Ureter (tissue), 1 donor: ENCODE measurements around the gene DDX49. TPM values are rescaled to one million over a fixed set of nuclear protein-coding genes. Genes with fewer than 3 reads are reported as not detected.
A peak's percentile ranks its signal among the peaks of the same experiment; 100 is the strongest.
"Not testable (repeated sequence)": the region's sequence is repeated elsewhere in the genome, so short reads cannot be mapped to it uniquely, and the experiment has no call there.

Experiments
- DNase-seq: peaks from one replicate; pipeline ENCODE4 v3.0.0-alpha.2; 2020; ENCODE audit warnings: low spot score
- total RNA-seq: library from RNA; stranded (reverse); gene quantifications from one replicate; pipeline ENCODE4 v1.2.4, GENCODE V29; 2023
- donor health status: DM: yes; HTN: yes; CAD: no.

The DDX49 gene
- total RNA-seq, 1 donor from 2014 or later, result 34.4 TPM

DNA sequence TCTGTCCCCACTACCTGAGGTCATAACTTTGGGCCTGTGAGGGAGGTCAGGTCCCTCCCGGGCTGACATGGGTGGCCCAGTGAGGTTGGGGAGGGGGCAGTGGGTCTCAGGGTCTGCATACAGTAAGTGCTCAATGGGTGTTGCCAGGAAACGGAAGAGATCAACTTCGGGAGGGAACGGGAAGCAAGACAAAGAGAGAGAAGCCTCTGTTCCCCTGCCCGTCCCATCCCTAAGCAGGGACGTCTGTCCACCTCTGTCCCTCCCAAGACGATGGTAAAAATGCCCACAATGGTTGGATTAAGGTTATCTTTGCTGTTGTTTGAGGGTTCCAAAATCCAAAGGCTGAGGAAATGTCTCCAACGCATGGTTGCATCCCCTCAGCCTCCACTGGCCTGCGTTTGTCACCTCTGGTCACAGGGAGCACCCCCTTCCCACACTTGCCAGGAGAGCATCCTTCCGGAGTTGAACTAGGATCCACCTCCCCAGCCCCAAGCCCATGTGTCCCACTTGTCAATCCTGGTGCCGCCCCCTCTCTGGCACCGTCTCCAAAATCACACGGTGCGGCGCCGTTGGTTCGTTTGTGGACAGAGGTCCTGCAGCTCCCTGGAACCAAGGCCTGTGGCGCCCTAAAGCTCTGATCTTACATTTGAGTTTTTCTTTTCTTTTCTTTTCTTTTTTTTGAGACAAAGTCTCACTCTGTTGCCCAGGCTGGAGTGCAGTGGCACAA lies 22.3 kb downstream of the DDX49 start:
- no peak for DNase-seq

DNA sequence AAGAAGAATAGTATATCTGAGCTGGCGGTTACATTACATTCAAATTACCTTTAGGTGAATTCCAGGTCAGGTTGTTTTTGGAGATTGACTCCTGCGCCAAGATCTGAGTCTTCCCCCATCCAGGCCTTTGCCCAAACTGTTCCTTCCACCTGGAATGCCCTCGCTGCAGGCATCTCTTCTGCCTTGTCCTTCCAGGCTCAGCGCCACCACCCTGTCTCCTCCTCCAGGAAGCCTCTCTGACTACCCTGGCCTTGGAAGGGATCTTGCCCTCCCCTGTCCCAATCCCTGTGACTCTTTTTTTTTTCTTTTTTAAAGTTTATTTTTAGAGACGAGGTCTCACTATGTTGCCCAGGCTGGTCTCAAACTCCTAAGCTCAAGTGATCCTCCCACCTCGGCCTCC lies 23.2 kb downstream of the DDX49 start:
- DNase-seq, result no peak

DNA sequence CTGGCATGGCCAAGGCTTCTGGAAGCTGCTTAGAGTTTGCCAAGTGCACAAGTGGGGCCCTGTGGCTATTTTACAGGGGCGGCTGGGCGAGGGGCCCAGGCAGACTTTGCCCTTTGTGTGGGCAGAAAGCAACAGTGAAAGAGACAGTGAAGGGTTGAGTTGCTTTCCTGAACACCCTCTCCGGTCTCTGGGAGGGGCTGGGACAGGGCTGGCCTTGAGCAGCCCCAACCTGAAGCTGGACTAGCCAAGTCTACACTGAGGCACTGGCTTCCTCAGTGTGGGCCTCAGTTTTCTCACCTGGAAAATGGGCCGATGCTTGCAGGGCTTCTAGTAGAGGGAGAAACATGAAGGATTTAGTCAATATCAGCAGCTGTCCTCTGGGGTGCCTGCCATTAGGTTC lies 23.9 kb downstream of the DDX49 start:
- DNase-seq, result no peak

DNA sequence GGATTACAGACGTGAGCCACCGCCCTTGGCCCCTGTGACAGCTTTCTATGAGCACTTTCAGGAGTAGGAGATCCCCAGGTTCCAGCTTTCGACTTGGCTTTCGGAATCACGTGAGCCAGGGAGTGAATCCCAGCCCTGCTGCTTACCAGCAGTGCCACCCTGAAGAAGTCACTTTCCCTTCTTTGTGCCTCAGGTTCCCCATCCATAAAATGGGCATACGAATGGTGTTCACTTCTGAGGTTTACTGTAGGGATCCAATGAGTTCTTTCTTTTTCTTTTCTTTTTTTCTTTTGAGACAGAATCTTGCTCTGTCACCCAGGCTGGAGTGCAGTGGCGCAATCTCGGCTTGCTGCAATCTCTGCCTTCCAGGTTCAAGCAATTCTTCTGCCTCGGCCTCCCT lies 25.8 kb downstream of the DDX49 start:
- DNase-seq, result no peak

DNA sequence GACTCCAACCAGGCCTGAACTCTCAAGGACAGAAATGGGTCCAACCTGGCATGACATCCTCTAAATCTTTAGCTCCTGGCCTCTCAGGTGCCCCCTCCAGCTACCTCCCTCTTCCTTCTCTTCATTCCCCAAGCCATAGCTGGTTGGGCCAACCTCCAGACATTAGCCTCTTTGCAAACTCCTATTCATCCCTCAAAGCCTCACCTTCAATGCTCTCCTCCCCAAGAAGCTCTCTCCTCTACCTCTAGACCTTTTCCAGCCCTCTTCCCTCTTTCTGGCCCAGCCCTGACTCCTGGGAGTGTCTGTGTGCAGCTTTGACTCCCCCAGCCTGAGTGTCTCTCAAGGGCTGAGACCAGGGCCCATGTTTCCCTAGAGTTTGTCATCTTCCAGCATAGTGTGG lies 26.8 kb downstream of the DDX49 start:
- DNase-seq, result no peak

DNA sequence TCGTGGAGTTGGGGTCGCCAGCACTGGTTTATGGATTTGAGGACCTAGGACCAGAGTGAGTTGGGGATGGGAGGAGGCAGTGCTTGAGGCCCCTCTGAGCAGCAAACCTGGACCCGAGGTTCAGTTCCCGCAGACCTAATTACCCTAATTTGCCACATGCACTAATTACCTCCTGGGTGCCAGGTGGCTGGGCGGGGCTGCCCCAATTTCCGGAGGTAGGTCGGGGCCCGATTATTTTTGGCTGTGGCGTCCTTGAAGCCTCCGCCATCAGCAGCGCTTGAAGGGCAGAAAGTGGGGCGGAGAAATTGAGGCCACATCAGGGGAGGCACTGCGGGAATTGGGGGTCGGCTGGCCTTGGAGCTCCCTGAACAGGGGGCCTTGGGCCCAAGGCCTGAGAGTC lies 27.4 kb downstream of the DDX49 start:
- no peak for DNase-seq

DNA sequence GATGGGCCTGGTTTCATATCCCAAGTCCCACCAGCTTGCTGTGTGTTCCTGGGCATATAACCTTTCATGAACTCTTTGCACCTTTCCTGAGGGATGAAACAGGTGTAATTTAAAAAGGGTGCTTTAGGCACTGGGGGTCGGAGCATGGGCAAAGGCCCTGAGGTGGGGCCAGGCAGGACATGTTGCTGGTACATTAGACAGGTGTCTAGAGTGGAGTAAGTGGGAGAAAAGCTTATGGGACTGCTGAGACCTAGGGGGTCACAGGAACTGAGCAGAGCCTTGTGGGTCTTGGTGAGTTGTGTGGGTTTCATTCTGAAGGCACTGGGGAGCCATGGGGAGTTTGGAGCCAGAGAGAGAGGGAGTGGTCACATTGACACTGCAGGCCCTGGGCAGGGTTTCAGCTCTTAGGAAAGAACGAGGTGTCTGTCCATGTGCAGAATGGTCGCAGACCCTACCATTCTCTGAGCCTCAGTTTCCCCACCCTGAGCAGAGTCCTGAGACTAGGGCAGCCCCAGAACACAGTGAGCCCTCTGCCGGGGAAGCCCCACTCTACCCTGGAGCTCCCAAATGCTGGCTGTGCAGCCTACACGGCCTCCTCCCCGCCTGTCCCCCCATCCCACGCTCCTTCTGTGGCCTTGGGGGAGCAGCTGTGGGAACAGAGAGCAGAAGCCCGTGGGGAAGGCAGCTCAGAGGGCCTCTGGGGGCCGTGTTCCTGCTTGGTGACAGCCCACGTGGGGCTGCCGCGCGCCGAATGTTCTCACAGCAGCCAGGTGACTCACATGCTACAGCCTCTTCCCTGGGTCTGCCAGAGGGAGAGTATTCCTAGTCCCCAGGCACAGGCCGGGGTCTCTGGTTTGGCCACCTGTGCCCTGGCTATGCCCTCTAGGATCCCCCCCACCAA lies 28.8 kb downstream of the DDX49 start:
- no peak for DNase-seq

DNA sequence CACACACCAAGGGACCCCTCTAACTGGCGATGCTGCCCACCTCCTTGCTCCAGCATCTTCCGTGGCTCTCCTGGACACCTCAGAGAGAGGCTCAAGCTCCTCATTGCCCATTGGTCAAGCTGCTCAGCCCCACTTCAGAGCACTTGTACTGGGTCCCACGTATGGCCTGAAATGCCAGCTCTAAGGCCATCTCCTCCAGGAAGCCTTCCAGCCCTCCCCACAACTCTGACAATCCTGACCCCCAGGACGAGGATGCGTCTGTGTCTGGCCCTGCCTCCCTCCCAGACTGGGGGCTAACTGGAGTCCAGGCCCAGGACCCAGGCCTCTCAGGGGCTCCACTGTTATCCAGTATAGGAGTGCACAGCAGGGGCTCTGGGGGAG lies 29.5 kb downstream of the DDX49 start:
- no peak for DNase-seq

DNA sequence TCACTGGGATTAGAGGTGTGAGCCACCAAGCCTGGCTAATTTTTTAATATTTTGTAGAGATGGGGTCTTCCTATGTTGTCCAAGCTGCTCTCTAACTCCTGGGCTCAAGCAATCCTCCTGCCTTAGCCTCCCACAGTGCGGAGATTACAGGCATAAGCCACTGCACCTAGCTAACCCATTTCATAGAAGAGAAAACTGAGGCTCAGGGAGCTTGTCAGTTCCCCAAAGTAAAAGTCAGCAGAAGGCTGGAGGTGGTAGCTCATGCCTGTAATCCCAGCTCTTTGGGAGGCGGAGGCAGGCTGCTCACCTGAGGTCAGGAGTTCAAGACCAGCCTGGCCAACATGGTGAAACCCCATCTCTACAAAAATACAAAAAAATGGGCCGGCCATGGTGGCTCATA lies 30.3 kb downstream of the DDX49 start:
- no peak for DNase-seq

DNA sequence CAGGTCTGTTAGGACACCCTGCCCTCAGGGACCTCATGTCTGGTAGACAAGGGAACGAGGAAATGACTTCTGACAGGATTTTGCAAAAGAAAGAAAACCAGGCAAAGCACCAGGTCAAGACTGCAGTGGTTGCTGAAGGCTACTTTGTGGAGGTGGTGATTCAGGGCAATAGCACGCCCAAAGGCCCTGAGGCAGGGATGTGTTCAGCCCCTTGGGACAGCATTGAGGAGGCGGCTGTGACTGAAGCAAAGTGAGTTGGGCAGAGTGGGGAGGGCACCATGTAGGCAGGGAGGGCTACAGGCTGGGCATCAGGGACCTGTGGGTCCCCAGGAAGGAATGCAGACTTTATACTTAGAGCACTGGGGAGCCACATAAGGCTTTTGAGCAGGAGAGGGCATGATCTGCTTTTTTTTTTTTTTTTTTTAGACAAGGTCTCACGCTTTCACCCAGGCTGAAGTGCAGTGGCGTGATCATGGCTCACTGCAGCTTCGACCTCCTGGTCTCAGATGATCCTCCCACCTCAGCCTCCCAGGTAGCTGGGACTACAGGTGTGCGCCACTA lies 32.3 kb downstream of the DDX49 start:
- DNase-seq, result no peak

DNA sequence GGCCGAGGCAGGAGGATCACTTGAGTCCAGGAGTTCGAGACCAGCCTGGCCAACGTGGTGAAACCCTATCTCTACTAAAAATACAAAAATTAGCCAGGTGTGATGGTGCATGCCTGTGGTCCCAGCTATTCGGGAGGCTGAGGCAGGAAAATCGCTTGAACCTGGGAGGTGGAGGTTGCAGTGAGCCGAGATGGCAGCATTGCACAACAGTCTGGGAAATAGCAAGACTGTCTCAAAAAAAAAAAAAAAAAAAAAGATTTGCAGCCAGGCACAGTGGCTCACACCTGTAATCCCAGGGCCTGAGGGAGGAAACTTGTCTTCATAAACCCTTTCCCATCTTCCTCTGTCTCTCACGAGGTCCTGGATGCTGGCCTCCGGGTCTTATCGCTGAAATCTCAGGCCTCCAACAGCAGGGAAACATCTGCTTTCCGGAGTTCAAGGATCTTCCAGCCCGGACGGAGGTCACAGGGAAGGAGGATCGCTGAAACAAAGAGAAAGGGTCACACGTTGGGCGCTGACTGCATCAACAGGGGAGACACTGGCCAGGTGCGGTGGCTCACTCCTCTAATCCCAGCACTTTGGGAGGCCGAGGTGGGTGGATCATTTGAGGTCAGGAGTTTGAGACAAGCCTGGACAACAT lies 33.0 kb downstream of the DDX49 start:
- not testable (repeated sequence) for DNase-seq

DNA sequence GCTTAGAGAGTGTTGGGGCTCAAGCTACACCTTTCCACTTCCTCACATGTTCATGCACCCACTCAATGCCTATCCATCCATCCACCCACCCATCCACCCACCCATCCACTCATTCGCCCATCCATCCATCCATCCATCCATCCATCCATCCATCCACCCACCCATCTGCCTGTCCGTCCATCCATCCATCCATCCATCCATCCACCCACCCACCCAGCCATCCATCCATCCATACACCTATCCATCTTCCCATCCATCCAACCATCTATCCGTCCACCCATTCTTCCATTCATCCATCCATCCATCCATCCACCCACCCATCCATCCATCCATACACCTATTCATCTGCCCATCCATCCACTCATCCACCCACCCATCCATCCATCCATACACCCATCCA lies 34.6 kb downstream of the DDX49 start:
- DNase-seq, result no peak

DNA sequence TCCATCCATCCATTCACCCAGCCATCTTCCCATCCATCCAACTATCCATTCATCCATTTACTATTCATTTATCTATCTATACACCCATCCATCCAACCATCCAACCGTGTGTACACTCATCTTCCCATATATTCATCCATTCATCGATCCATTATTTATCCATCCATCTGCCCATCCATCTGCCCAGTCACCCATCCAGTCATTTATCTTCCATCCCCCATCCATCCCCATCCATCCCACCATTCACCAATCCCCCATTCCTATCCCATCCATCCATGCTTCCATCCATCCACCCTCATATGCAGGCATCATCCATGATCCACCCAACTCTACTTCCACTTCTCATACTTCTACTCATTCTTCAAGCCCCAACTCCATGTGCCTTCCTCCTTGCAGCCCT lies 35.5 kb downstream of the DDX49 start:
- no peak for DNase-seq

DNA sequence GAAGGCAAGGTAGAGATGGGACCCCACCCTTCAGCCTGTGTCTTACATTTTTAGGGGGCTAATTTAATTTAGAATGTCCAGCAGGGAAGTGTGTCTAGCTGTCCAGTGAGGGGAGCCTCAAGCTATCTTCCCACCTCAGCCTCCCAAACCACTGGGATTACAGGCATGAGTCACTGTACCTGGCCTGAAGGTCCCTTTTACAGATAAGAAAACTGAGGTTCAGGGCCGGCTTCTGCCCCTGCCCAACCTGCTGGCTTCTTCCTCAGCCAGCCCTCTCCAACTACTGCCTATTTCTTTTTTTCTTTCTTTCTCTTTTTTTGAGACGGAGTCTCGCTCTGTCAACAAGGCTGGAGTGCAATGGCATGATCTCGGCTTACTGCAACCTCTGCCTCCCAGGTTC lies 40.9 kb downstream of the DDX49 start:
- no peak for DNase-seq

DNA sequence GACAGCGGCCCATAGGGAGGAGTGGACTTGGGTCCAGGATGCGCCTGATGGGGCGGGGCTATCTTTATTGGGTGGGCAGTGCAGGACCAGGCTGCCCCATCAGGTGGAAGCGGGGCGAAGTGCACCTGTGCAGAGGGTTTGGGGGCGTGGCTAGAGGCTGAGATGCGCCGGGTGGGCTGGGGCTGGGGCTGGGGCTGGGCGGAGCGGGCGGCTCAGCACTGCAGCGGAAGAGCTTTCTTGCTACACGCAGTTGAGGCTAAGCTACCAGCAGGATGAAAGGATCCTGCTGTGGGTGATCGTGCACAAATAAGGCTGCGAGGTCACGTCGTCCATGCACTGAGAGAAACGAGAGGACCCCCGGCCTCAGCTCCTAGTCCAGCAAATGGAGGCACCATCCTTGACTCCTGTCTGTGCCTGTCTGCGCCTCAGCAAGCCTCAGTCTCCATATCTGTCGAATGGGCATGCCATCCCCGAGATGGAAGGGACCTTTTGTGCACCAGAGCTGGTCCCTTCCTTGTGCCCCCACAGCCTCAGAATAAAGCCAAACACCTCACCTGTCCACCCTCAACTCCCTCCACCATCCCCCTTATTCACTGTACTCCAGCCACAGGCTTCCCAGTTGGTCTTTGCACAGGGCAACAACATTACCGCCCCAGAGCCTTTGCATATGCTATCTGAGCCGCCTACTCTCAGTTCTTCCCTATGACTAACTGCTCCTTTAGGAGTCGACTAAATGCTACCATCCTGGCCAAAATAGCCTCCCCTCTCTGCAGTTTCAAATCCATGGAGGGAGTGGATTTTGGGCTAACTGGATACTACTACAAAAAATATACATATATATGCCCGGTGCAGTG lies 42.5 kb downstream of the DDX49 start:
- DNase-seq, result no peak

DNA sequence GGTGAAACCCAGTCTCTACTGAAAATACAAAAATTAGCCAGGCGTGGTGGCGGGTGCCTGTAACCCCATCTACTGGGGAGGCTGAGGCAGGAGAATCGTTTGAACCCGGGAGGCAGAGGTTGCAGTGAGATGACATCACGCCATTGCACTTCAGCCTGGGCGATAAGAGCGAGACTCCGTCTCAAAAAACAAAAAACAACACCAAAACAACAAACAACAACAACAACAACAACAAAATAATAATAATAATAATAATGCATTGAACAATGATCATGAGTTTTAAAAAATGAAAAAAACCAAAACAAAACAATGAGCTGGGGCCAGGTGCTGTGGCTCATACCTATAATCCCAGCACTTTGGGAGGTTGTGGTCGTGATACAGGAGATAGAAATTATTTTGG lies 44.6 kb downstream of the DDX49 start:
- no peak for DNase-seq

DNA sequence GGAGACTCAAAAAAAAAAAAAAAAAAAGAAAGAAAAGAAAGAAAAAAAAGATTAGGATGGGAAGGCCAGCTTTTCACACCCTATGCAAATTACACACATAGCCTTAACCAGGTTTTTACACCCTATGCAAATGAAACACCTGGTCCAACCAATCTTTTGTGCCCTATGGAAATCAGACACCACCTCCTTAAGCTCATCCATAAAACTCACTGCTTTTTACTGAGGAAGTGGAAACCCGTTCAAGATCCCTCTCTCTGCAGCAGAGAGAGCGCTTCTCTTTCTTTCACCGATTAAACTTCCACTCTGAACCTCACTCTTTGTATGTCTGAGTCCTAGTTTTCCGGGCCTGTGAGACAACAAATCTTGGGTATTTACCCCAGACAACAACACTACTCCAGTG lies 46.8 kb downstream of the DDX49 start:
- DNase-seq, result no peak

DNA sequence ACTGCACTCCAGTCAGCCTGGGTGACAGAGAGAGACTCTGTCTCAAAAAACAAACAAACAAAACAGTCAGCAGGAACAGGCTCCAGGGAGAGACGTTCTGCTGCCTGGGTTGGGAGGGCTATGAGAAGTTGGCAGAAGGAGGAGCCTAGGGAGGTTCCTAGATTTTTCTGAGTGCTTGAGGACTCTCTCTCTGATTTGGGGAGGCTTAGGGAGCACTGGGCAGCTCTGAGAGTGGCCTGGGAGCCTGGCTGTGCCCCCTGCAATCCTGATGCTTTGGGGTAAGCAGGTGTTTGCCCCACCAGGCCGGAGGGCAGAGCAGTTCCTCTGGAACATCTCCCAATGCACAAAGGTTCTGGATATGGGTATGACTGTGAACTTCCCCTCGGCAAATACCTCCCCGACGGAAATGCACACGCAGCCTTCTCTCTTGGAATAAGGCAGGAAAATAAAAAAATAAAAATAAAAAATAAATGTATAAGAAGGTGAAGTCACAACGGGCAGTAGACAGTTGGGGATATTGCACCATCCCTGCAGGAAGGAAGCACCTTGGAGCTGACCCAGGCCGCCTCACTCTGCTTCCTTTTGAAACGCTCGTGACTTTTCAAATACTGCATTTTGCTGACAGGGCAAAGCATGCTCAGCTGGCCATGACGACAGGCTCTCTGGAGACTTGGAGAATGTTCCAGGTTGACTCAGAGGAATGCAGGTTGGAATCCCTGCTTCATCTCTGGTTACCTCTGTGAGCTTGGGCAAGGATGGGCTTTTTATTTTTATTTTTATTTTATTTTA lies 48.0 kb downstream of the DDX49 start:
- DNase-seq, result peak; percentile 70

DNA sequence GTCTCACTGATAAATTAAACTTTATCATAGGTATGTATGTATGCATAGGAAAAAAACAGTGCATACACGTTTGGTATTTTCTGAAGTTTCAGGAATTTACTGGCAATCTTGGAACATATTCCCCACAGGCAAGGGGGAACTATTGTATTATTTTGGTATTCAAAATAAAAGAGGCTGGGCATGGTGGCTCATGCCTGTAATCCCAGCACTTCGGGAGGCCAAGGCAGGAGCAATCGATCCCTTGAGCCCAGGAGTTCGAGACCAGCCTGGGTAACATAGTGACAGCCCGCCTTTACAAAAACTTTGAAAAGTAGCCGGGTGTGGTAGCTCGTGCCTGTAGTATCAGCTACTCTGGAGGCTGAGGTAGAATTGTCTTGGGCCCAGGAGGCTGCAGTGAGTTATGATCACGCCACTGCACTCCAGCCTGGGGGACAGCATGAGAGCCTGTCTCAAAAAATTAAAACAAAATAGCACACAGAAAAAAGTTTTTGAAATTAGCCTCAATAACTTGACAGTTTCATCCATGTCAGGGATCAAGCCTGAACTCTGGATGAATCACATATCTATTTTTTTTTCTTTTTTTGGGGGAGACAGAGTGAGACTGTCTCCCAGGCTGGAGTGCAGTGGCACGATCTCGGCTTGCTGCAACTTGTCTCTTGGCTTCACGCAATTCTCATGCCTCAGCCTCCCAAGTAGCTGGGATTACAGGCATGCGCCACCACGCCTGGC lies 50.6 kb downstream of the DDX49 start:
- no peak for DNase-seq

DNA sequence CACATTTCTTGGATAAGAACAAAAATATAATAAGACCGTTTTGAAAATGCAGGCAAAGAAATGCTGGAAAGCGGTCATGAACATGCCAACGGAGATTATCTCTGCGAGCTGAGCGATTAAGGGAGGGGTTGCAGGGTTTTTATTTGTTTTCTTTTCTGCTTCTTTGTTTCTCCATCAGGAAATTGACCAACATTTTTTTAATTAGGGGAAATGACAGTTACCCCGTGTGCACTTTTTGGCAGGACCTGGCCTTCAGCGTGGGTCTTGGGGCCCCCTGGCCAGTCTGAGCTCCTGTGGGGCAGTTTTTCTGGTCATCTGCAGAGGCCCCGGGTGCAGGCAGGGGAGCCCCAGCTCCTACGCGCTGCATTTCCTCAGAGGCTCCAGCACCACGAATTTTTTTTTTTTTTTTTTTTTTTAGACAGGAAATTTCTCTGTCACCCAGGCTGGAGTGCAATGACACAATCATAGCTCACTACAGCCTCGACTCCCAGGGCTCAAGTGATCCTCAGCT lies 52.8 kb downstream of the DDX49 start:
- no peak for DNase-seq
